M059J (cell line): ENCODE data around the gene NUDT12. TPM values are rescaled to one million over a fixed set of nuclear protein-coding genes. Genes with fewer than 3 reads are reported as not detected.

Experiments used
- DNase-seq: peaks from one replicate; pipeline ENCODE4 v3.0.0-alpha.2; 2012; ENCODE audit warnings: low read depth
- total RNA-seq: library from RNA; depleted of rRNA; stranded (reverse); fragments of >200 nt; shearing (Covaris generic); gene quantifications from 2 replicates; pipeline ENCODE4 v1.2.3, GENCODE V29; 2014; rRNA removed

NUDT12 gene
- total RNA-seq = 4.5 and 7.6 TPM in 2 replicates

GRCh38 chr5:103562453-103563157 lies at the start of gene NUDT12:
Gene NUDT12, minus strand, starts transcription at chr5:103562789. Its CDS starts 2,541 bp downstream, at chr5:103560248.
- peak; percentile 83 for DNase-seq

- no peak for DNase-seq
These were observed 44.8 kb upstream of the NUDT12 start for GRCh38 chr5:103607346-103607745.

- no peak for DNase-seq
These were observed 42.7 kb upstream of the NUDT12 start for GRCh38 chr5:103605277-103605676.

DNA sequence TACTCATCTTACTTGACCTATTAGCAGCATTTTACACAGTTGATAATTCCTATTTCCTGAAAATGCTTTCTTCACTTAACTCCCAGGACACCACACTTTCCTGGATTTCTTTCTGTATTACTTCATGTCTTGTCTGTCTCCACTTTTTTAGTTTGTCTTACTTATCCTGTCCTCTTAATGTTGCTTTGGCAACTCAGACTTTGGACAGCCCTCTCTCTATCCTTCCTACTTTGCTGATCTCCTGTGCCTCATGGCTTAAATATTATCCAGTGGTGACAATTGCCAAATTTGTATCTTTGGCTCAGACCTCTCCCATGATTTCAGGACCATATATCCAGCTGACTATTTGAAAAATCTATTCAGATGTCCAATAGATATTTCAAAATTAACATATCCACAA lies 39.8 kb upstream of the NUDT12 start:
- no peak for DNase-seq

DNA sequence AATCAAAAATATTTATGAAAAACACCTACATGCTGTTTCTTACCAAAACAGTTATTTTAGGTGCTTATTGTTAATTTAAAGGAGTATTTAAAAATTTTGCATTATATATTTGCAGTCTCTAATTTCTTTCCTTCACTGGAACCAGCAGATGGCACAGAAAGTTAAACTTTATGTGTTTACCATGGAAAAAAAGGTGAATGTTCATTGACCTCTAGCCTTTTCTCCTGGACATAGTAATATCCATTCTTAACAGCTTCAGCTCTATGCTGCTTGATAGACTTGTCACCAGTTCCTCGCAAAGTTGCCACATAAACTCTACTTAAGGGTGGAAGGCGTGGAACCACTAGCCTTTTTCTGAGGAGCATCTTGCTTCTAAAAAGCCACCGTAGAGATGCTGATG lies 38.7 kb upstream of the NUDT12 start:
- no peak for DNase-seq

DNA sequence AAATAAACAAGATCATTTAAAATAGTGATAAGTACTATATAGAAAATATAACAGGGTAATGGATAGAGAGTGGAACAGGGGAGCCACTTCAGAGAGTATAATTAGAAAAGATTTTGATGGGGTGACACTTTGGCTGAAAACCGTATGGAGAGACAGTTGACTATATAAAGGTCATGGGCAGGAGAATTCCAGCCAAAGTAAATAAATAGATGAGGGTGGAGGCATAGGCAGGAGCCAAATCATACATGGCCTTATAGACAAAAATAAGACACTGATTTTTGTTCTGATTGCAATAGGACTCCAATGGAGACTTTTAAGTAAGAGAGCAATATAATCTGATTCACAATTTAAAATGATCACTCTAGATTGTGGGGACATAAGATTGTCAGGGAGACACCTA lies 37.5 kb upstream of the NUDT12 start:
- DNase-seq = no peak

GRCh38 chr5:103598997-103599566 lies 36.5 kb upstream of the NUDT12 start:
- peak; percentile 42 for DNase-seq

- DNase-seq = no peak
These were observed 27.6 kb upstream of the NUDT12 start for GRCh38 chr5:103590221-103590620.

GRCh38 chr5:103589776-103590175 lies 27.2 kb upstream of the NUDT12 start:
- no peak for DNase-seq

DNA sequence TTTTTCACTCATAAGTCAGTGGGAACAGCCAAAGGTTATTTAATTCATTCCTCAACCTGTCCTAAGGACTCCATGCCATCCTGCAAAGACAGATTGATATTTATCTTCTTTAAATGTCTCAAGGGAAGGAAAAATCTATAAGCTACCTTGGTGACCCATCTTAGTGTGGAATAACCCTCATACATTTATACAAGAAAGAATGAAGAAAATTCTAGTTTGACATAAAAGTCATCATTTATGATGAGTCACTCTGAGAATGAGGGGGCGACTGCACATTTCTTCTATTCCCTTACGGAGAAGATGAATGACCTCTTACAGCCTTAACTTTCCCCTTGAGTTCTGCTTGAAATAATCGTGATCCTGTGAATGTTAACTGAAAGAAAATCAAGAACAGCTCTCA lies 26.8 kb upstream of the NUDT12 start:
- no peak for DNase-seq

DNA sequence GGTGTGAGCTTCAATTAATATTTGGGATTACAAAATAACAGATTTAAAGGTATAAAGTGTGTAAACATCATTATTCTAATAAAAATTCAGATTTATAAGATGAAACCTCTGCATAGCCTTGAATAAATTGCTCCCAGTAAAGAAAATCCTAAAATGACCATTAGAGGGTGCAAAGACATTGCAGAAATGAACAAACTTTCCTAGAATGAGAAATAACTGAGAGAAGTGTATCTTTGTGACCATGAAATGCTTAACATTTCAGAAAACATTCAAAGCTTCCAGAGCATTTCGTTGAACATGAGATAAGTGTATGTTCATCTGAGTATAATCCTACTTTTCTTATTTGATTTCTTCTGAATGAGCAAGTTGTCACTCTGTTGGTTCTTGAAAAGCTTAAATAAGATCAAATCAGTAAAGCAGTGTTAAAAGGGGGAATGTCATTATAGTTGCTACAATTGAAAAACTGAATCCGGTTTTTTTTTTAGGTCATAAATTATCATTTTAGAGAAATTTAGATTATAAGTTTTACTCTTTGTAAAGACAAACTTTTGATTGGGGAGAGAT lies 24.7 kb upstream of the NUDT12 start:
- peak; percentile 56 for DNase-seq

GRCh38 chr5:103582364-103582763 lies 19.8 kb upstream of the NUDT12 start:
- peak; percentile 54 for DNase-seq

DNA sequence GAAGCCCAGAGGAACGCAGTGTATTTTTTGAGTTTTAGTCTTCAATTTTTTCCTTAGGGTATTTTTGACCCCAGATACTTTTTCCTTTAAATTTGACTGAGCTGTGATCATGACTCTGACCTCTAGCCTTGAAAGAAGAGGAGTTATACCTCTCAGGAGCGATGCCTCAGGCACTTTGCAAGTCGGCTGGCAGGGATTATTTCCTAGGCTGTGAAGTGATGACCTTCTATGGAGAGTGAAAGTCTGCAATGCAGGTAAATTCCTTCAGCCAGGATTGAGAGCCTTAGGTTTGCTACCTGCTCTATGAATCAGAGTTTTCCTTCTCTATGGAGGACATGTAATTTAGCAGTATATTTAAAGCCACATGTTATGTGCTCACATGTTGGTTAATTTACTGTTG lies 10.8 kb upstream of the NUDT12 start:
- no peak for DNase-seq

DNA sequence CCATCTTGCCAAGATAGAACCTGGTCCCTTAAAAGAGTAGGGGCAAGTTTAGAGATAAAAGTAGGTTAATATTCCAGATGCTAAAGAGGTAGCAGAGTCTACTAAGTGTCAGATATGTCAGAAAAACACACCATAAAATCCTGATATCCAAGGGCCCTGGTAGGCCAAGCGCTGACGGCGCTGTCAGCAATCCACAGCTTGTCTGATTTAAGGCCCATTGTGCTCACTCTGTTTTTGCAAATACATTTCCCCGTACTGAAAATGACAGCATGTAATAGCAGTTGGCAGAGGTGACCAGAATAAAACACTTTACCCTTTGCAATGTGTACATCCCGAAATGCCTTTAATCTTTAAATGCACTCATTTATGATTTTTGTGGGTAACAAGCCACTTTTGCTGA lies 9.9 kb upstream of the NUDT12 start:
- DNase-seq = no peak

- no peak for DNase-seq
These were observed 9.1 kb upstream of the NUDT12 start for GRCh38 chr5:103571730-103572129.

DNA sequence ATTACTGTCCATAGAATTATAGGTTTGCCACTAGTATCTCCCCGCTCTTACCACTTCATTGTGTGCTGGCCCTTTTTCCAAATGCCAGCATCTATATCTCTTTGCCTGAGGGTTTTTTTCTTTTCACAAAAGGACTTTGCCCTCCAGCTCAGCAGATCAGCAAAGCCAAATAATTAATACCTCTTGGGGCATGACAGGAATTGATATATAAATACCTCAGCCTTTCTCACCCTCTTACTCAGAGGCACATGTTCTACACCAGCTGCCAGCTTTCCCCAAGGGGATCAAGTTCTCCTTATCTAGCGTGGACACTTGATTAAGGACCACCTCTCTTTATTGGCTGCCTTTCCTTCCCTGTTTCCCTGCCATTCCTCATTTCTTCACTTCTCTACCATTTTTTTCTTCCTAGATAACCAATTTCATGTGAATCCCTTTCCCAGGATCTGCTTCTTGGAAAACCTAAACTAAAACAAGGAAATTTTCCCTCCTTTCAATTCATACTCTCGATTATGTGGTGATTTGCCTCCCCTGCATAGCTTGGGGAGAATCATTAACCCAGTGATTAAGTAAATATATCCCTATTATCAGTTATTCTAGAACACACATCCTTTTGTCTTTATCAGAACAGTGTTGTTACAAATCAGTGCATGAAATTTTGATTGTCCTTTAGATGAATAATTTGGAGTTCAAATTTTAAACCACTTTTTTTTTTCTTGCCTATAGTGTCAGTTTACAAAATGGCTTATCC lies 6.9 kb upstream of the NUDT12 start:
- DNase-seq = peak; percentile 54

DNA sequence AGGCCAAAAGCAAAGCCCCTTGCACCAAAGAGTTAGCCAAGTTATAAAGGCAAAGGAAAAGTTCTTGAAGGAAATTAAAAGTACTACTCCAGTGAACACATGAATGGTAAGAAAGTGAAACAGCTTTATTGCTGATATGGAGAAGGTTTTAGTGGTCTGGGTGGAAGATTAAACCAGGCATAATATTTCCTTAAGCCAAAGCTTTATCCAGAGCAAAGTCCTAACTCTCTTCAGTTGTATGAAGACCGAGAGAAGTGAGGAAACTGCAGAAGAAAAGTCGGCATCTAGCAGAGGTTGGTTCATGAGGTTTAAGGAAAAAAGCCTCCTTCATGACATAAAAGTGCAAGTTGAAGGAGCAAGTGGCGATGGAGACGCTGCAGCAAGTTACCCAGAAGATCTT lies 3.1 kb upstream of the NUDT12 start:
- DNase-seq = no peak

DNA sequence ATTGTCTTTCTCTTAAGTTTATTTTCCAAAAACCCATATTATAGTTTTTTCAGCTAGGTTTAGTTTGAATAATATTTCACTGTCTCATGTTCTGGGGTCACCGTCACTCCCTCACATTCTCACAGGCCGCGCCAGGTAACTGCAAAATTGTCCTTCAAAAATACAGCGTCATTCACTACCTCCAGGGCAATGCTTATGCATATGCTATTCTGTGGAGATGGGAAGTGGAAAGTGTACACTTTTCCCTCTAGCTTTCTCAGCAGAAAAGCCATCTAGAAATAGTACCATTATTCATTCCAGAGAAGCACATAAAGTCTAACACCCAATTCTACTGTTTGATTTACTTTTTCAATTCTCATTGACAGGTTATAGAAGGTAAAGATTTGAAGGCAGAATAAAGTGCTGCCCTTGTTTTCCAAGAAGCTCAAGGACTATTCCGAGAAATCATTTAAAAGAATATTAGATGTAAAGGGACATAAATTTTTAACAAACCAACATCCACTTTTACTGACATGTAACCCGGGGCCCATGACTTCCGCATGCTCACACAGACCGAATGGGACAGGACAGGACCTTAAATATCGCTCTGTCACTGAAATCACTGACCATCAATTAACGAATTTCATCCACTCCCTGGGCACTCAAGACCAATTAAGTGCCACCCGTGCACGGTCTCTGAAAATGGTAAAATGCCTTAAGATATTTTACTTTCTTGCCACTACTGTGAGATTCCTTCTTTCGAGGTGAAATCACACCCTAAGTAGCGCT lies 720 bp downstream of the NUDT12 start:
- DNase-seq = peak; percentile 5

- DNase-seq = no peak
These were observed 1.8 kb downstream of the NUDT12 start for GRCh38 chr5:103560826-103561225.

DNA sequence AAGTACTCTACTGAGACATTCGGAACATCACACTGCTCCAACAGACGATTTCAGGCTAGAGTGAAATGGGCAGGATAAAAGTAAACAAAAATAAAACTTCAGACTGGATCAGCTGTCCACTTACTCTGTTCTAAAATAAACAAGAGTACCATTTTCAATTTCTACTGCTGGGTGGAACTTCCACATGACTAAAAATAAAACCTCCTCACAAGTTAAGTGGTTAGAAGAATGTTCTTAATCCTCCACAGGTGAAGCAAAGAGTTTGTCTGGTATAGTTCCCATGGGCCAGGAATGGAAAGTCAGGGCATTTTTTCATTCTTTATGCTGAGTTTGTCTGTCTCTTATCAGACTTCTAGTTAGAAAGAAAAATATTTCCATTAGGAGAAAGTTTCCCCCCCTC lies 15.7 kb downstream of the NUDT12 start:
- DNase-seq = no peak

GRCh38 chr5:103542441-103542840 lies 20.1 kb downstream of the NUDT12 start:
- DNase-seq = no peak

DNA sequence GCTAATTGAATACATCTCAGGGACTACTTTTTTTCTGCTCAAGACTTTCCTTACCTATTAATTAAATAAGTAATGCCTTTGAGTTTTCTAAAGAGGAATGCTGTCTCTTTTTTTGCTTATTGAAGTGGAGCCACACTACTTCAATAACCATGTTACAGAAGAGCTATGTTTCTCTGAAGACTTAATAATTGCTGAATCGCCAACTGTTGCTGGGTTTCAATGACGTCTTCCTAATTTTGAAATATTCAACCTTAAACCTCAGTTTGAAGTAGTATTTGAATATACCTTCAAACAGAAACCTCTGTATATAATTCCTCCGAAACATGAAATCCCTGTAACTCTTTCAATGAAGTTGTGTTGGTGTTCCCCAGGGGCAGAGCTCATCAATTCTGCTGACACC lies 21.0 kb downstream of the NUDT12 start:
- DNase-seq = no peak
